Ovary (tissue), 3 donors: Measurements from ENCODE around the gene ELAVL2.

Experiments
- POLR2A ChIP-seq: fragments of 450-650 bp; IDR thresholded peaks from one replicate; pipeline ENCODE4 v1.6.1; 2017; ENCODE audit warnings: antibody characterized with exemption, mild to moderate bottlenecking, moderate library complexity
- TF ChIP-seq, protein P1 (sequence below), 3 donors: fragments of 450-650 bp in 2 of 3; fragments of 200-600 bp in 1 of 3; IDR thresholded peaks; one replicate each; pipeline versions ENCODE4 v1.5.1 to v1.8.0; 2016 to 2022; ENCODE audit warnings: antibody characterized with exemption in 3 of 3, mild to moderate bottlenecking in 1 of 3
- donor health status: DM: no; HTN: no; CAD: no.

DNA sequence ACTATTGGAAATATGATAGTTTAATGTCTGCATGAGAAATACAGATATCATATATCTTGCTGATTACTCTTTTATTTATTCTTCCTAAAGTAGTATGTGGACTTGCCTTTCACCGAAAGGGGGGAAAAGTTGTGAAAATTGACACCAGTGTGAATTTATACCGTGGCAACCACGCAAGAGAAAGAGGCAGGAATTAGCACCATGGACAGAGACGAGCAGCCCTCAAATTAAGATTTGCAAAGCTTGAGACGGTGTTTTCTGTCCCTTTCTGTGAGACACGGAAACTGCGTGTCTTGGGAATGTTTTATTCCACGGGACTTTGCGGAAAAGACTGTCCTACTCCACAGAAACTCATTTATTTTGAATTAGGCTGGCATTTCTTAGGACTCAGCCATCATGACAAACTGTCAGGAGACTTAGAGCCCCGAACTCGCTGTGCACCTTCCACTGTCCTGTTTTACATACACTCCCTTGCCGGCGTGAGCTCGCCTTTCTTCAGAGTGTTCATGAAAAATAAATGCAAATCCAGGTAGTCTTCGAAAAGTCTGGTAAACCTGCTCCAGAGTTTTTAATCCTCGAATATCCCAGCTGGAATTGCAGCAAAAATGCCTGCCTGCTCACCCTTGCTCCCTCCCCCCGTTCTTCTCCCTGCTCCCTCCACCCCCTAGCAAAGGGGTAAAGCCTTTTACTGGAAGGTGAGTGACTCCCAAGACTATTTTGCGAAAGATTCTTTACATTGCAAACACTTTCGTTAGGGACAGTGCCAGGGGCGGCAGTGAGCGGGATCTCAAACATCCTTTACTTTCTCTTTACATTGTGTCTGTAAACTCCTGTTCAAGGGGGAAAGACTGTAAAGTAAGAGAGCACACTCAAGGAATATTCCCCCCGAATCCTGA, 3.8 kb upstream of the ELAVL2 start:
- TF ChIP-seq, protein P1, sequence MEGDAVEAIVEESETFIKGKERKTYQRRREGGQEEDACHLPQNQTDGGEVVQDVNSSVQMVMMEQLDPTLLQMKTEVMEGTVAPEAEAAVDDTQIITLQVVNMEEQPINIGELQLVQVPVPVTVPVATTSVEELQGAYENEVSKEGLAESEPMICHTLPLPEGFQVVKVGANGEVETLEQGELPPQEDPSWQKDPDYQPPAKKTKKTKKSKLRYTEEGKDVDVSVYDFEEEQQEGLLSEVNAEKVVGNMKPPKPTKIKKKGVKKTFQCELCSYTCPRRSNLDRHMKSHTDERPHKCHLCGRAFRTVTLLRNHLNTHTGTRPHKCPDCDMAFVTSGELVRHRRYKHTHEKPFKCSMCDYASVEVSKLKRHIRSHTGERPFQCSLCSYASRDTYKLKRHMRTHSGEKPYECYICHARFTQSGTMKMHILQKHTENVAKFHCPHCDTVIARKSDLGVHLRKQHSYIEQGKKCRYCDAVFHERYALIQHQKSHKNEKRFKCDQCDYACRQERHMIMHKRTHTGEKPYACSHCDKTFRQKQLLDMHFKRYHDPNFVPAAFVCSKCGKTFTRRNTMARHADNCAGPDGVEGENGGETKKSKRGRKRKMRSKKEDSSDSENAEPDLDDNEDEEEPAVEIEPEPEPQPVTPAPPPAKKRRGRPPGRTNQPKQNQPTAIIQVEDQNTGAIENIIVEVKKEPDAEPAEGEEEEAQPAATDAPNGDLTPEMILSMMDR (IDR thresholded peaks at IDR 0.05), result no peak
- TF ChIP-seq POLR2A, result no peak
